DMS153 treated with DMSO at 0.1 percent for 48 hours (cell line): Measurements from ENCODE around the gene FRAS1.
A peak's percentile ranks its signal among the peaks of the same experiment; 100 is the strongest.
"Not testable (repeated sequence)": the region's sequence is repeated elsewhere in the genome, so short reads cannot be mapped to it uniquely, and the experiment has no call there.

Experiments used
- DNase-seq: peaks from one replicate; lab custom pipeline; 2025; ENCODE audit not compliant: unreplicated experiment; lab: John Stamatoyannopoulos, UW

Gene FRAS1

GRCh38 chr4:78493731-78494130 lies 436.6 kb downstream of the FRAS1 start:
- DNase-seq: no peak

DNA sequence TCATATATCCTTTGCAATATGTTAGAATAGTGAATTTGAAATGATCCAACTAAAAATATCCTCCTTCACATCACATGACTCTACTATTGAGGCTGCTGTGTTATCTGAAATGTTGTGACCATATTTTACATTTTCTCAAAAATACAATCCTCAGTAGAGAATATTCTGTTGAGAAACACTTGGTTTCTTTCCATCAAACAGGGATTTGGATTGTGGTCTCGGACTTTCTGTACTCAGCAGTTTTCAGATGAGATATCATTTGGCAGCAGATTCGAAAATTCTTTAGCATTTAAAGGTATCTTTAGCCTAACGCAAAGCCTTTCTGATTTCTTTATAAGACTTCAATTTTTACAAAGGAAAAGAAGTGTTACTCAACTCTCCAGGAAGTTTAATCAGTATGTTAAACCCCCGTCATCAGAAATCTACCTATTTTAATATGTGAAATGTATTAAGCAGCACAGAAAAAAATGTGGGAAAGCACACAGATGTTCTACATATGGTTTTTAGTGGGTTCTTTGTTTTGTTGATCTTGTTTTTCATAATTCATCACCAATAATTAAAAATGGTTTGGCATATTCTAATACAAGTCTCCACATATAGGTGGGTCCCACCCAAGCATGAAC lies 439.0 kb downstream of the FRAS1 start:
- DNase-seq: no peak

DNA sequence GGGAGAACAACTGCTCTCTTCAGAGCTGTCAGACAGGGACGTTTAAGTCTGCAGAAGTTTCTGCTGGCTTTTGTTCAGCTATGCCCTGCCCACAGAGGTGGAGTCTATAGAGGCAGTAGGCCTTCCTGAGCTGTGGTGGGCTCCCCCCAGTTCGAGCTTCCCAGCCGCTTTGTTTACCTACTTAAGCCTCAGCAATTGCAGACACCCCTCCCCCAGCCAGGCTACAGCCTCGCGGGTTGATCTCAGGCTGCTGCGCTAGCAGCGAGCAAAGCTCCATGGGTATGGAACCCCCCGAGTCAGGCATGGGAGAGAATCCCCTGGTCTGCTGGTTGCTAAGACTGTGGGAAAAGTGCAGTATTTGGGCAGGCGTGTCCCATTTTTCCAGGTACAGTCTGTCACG lies 449.1 kb downstream of the FRAS1 start:
- not testable (repeated sequence) for DNase-seq

DNA sequence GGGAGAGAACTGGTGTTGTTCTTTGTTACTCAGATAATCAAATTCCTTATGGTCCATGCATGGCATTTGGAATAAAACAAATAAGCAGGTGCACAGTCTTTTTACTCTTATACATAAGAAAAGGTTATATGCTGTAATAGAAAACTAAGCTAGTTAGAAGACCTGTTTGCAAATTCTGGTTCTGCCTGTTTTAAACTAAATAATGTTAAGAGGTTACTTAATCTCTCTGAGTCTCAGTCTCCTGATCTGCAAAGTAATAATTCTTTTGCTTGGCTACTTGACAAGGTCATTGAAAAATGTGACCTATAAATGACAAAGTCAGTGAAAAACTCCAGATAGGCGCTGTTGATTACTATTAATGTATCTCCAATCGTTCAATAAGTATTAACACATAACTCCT lies 451.9 kb downstream of the FRAS1 start:
- DNase-seq: no peak

- no peak for DNase-seq
Observed at GRCh38 chr4:78510108-78510507, 453.0 kb downstream of the FRAS1 start.

DNA sequence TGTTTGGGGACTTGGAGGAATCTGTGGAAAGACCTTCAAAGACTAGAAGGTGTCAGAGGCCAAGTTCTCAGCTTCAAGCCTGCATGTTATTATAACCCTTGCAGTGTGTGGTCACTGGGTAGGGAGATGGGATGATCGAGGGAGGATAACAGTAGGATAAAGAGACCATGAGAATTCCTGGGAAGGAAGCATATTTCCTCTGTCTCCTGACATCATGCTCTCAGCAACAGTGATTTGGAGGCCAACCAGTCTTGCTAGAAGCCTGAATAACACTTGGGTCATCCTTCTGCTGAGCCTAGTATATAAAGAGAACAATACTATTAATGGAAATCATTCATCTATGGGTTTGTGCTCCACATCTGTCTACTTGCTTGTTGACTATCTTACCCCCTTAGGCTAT lies 453.6 kb downstream of the FRAS1 start:
- no peak for DNase-seq

DNA sequence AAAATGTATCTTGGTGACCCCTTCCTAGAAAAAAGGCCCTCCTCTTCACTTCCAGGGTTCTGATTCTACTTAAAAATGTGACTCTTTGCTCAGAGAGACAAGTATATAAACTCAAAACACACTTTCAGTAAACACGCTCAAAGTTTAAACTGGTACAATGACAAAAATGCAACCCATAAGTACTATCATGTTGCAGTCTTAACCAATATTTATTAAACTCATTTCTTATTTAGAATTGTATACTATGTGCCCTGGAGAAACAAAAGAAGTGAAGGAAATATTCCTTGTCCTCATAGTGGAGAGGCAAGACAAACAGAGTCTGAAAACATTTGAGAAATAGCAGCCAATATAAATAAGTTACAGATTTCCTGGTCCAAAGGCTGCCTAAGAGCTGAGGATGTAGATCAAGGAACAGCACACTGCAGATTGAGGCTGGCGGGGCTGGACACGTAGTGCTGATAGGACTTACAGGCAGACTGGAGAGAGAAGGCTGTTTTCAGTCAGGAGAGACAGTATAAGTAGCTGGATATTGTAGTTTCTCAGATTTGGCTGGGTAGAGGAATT lies 455.3 kb downstream of the FRAS1 start:
- DNase-seq: no peak

DNA sequence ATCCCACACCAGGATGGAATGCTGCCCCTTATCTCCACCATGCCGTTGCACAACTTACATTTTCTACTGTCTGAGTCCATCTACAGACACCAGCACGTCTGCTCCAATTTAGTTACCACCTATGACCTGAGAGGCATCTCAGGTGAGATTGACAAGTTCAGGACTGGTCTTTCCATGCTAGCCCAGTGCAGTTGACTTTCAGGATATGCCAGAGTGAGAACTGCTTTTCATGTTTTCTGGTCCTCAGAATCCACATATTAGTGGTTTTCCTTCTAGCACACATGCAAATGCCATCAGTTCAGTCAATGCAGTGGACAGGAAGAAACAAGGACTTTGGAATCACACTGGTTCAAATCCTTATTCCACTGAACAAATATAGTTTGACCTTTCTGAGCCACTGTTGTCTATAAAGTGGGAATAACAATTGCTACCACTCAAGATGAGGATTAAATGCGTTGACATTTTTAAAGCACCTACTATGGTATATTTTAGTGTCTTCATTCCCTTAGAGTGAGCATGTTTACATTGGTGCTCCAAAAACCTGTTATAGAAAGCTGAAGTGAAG lies 456.4 kb downstream of the FRAS1 start:
- no peak for DNase-seq

DNA sequence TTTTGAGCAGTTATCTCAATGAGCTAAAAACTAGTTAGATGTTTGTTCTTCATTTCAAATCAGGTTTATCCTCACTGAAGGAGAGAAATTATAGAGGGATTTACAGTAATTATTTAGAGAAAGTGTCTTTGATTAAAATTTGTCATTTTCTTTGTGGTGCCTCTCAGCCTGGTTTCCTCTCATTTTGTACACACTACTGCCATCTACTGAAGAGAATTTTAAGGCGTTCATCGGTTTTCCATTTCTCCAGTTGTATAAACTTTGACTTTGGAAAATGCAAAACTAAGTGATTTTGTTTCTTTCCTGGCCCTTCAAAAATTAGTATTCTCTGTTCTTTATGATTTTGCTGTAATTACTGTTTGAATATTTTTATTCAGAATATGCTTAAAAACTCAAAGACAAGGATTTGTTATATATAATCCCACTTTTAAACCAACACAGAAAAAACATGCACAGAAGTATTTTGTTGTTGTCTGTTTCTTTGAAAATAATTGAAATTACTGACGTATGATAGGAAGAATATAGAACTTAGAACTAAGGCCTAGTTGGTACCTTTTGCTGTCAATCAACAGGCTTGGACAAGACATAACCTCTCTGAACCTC lies 460.0 kb downstream of the FRAS1 start:
- peak; percentile 21 for DNase-seq

DNA sequence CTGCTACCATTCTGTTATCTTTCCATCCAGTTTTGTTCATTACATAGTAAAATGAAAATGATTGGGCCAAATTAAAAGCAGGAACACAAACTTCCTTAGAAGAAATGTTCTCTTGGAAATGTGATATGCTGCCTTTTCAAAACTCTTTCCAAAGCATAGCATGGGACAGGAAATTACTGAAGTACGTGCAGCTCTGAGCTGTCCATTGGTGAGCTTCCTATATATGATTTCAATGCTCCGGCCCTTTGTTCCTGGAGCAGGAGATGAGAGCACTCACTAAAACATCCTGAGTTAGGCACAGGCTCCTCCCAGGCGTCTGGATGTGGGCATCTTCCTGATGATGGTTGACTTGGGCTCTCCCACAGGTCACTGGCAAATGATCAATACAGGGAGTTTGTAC lies 461.4 kb downstream of the FRAS1 start:
- DNase-seq: no peak

- DNase-seq: no peak
Observed at GRCh38 chr4:78519962-78520361, 462.8 kb downstream of the FRAS1 start.

GRCh38 chr4:78520808-78521226 lies 463.7 kb downstream of the FRAS1 start:
- no peak for DNase-seq

- no peak for DNase-seq
Observed at GRCh38 chr4:78524009-78524408, 466.9 kb downstream of the FRAS1 start.

DNA sequence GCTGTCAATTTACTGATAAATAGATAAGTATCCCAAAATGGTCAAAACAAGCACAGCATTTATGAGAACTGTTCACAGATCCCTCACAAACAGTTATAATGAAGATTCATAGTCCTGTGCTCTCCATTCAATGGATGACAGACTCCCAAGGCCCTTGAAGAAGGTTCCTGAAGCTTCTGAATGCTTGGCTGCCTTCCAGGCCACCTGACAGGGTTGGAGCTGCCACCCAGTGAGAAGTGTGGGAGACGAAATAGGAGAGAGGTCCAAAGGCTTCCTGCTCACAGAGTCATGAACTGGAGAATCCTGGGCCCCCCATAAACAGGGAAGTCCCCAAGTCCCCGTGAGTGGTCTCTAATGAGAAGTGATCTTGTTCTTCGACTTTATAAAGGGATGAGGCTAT lies 468.4 kb downstream of the FRAS1 start:
- no peak for DNase-seq

GRCh38 chr4:78527103-78527502 lies 470.0 kb downstream of the FRAS1 start:
- no peak for DNase-seq

DNA sequence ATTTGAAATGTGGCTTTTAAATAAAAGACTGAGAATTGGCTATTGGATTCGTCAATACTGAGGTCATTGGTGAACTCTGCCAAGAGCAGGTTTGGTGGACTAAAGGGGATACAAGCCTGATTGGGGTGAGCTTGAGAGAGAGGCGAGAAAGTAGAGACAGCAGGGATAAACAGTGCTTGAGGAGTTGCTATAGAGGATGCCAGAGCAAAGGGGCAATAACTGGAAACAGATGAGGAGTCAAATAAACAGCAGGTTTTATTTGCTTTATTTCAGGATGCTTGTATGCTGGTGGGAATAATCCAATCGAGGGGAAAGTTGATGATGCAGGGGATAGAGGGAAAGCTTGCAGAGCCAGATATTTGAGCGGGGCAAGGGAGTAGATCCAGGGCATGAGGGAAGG lies 470.4 kb downstream of the FRAS1 start:
- no peak for DNase-seq

DNA sequence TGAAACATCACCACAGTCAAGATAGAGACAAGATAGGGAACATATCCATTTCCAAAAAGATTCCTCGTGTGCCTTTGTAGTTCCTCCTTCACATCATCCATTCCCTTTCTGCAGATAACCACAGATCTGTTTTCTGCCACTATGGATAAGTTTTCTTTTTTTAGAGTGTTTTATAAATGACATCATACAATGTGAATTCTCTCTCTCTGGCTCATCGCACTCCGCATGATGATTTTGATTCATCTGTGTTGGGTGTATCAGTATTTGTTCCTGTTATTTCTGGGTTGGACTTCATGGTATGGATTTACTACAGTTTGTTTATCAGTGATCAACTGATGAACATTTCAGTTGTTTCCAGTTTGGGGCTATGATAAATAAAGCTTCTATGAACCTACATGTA lies 471.2 kb downstream of the FRAS1 start:
- no peak for DNase-seq

DNA sequence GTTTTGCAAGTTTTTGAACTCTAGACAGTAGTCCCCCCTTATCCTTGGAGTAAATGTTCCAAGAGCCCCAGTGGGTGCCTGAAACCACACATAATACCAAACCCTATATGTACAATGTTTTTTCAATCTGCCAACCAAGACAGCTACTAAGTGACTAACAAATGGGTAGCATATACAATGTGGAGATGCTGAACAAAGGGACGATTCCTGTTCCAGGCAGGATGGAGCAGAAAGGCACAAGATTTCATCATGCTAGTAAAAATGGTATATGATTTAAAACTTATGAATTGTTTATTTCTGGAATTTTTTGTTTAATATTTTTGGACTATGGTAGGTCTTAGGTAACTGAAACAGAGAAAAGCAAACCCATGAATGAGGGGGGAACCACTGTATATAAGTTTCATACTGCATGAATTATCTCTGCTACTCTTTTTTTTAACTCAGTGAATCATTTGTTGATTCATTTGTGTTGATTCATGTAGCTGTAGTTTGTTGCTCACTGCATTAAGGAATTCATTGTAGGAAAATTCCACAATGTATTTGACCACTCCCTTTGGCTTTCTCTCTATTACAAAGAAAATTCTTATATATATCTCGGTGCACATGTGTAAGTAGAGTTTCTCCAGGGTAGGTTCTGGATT lies 472.6 kb downstream of the FRAS1 start:
- DNase-seq: no peak

DNA sequence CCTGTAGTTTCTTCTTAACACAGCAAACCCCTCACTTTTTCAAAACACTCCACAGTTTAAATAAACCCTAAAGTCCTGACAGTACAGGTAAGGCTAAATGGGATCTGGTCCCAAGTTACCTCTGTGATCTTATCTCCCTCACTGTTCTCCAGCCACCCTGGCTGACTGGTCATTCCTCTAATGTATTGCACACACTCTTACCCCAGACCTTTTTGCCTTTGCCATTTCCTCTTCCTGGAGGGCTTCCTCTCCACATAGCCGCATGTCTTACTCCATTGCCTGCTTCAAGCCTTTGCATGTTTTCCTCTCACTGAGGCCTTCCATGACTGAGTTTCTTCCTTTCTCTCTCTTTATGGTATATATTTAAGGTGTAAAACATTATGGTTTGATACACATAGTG lies 474.9 kb downstream of the FRAS1 start:
- DNase-seq: no peak

- no peak for DNase-seq
Observed at GRCh38 chr4:78533854-78534253, 476.7 kb downstream of the FRAS1 start.

- no peak for DNase-seq
Observed at GRCh38 chr4:78534286-78534955, 477.3 kb downstream of the FRAS1 start.
